GM18907 (cell line): ENCODE data around the gene C2CD4C.
"Not testable (repeated sequence)": the region's sequence is repeated elsewhere in the genome, so short reads cannot be mapped to it uniquely, and the experiment has no call there.

Experiments
- ATAC-seq: cut with Tn5 transposase; IDR thresholded peaks from one replicate; pipeline ENCODE4 v1.9.1; 2021; ENCODE audit warnings: mild to moderate bottlenecking, moderate library complexity; ENCODE audit not compliant: unreplicated experiment

The C2CD4C gene

DNA sequence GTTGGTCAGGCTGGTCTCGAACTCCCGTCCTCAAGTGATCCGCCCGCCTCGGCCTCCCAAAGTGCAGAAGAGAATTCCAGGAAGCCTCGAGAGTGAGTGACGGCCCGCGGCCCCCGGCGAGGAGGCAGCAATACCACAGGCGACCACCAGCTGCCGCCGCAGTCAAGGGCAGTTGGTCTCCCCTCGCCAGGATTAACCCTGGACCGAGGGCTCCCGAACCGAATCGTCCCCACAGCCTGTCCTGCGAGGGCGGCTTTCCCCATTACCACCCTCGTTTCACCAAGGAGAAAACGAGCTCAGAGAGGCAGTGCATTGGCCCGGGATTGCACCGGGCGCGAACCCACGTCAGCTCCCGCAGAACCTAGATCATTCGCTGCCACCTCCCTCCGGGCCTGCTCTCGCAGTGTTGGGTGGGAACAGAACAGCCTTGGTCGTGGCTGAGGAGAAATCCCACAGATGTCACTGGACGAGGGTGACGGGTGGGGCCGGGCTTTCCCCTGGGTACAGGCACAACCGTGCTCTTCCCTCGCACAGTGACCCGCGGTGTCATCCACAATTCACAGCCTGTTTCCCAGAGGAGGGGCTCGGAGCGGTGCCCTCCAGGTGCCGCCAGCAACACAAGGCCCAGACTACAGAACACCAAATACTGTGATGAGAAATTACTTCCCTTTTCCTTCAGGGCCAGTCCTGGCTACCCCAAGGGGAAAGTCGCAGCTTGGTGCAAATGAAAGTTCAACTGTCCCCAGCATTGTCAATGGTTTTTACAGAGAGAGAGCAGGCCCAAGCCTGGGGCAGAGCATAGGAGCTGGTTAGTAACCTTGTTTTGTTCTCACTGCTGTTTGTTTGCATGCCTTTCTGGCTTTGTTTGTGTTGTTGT is 24.8 kb downstream of the C2CD4C start:
- no peak for ATAC-seq

DNA sequence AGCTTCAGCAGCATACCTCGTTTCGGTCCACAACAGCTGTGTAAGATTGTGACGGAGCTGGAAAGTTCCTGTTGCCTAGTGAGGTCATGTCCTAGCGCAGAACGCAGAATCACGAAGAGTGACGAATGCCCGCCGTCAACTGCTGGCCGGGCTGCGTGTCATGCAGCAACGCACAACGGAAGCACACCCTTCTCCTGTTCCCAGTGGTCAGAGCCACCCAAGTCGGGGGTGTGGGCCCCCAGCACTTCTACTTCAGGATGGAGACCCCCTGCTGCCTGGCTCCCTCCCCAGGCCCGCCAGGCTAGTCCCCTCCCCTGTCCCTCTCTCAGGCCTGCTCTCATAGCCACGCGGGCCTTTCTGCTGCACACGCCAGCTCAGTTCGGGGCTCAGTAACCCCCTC is 25.9 kb downstream of the C2CD4C start:
- ATAC-seq = no peak

DNA sequence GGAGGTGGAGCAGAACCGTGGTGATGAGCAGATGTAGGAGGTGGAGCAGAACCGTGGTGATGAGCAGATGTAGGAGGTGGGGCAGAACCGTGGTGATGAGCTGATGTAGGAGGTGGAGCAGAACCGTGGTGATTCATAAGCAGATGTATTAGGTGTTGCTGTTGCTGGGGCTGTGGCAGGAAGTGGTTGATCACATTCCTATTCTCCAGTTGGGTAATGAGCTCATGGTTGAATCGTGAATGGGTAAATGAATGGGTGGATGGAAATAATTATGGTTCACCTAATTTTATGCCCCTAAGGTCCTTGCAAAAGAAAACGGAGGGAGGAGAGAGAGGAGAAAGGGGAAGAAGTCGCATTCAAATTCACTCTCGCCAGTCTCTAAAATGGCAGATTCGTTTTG is 26.4 kb downstream of the C2CD4C start:
- not testable (repeated sequence) for ATAC-seq

GRCh38 chr19:381901-382300 is 27.0 kb downstream of the C2CD4C start:
- not testable (repeated sequence) for ATAC-seq

DNA sequence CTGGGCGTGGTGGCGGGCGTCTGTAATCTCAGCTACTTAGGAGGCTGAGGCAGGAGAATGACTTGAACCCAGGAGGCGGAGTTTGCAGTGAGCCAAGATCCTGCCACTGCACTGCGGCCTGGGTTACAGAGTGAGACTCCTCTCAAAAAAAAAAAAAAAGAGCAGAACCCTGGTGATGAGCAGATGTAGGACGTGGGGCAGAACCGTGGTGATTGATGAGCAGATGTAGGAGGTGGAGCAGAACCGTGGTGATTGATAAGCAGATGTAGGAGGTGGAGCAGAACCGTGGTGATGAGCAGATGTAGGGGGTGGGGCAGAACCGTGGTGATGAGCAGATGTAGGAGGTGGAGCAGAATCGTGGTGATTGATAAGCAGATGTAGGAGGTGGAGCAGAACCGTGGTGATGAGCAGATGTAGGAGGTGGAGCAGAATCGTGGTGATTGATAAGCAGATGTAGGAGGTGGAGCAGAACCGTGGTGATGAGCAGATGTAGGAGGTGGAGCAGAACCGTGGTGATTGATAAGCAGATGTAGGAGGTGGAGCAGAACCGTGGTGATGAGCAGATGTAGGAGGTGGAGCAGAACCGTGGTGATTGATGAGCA is 28.2 kb downstream of the C2CD4C start:
- not testable (repeated sequence) for ATAC-seq

DNA sequence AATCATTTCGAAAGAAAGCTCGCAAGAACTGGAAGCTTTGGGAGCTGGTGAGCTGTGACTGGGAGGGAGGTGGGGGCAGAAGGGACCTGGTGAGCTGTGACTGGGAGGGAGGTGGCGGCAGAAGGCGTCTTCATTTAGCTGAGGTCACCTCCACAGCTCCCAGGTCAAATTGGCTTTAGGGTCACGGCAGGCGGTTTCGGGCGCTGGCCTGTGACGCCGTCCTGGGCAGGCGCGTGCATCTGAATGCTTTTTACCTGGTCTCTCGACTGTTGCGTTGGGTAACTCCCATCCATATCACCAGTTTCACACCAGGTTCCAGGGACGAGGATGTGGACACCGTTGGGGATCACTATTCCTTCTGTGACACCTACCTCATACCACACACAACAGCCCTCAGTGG is 29.2 kb downstream of the C2CD4C start:
- ATAC-seq = no peak

- ATAC-seq = no peak
Observed at GRCh38 chr19:378706-379105, 30.2 kb downstream of the C2CD4C start.

GRCh38 chr19:377801-378581 is 31.0 kb downstream of the C2CD4C start:
- ATAC-seq = no peak

DNA sequence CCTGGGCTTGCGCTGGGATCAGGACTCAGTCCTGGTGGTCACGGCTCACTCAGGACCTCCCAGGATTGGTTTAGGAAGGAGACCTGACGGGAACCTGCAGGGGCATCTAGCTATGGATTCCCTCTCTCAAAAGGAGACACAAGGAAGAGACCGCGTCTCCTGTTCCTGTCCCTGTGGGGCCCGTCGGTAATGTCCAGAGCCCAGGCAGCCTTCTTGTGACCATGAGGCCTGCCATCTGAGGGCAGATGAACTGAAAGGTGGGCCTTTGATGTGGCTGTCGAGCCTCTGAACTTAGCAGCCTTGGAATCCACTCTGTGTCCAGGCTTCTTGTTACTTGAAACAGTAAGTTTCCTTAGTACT is 32.9 kb downstream of the C2CD4C start:
- no peak for ATAC-seq

DNA sequence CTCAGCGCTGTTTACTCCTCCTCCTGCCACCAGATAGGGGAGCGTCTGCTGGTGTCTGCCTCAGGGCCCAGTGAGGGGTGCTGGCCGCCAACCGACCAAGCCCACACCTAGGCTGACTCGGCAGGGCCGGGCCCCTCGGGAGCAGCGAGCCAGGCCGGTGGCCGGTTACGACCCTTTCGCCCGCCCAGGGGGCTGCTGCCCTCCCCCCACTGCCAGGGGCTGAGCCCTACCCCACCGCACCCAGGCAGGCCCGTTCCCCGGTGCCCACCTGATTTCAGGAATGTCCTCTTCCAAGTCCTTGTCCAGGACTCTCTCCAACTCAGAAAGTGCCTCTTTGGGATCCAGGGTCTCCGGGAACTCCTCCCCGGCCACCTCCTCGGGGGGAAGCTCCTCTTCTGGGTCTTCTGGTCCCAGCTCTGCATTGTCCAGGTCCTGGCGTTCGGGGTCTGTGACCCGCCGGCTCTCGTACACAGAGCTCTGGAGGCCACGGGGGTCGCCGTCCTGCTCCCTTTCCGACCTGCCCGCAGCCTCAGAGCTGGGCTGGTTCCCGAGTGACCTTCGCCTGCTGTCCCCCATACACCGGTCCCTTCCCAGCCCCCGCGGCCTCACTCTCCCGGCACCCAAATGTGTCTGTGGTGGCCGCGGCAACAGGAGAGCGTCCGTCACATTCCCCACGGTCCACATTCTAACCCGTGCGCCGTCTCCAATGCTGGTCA is 33.4 kb downstream of the C2CD4C start:
- ATAC-seq = no peak

- no peak for ATAC-seq
Observed at GRCh38 chr19:374886-375235, 34.1 kb downstream of the C2CD4C start.

DNA sequence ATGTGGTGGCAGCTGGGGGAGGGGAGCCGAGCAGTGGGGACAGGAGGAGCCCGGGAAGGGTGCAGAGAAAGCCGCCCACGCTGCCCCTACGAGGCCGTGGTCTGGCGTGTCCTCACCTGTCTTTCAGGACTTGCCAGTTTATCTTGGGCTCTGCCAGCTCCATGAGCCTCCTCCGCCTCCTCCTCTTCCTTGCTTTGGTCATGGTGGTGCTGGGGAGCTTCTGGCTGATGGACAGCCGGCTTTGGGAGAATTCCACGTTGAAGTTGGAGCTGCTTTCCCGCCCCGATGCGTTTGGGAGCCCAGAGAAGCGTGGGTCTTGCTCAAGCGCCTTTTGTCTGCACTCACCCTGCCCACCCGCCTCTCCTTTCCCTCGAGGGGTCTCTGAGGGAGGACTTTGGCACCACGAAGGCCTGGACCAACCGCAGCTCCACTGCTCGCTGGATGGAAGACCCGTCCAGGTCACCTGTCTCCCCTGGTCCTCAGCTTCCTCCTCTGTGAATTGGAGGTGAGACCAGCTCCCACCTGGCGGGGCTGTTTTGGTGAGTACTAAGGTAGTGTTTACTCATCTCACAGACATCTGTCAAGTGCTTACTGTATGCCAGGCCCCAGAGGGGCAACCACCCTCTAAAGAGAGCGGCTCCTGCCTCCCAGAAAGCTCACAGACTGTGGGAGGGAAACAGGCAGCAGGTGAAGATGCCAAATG is 34.6 kb downstream of the C2CD4C start:
- ATAC-seq = no peak

DNA sequence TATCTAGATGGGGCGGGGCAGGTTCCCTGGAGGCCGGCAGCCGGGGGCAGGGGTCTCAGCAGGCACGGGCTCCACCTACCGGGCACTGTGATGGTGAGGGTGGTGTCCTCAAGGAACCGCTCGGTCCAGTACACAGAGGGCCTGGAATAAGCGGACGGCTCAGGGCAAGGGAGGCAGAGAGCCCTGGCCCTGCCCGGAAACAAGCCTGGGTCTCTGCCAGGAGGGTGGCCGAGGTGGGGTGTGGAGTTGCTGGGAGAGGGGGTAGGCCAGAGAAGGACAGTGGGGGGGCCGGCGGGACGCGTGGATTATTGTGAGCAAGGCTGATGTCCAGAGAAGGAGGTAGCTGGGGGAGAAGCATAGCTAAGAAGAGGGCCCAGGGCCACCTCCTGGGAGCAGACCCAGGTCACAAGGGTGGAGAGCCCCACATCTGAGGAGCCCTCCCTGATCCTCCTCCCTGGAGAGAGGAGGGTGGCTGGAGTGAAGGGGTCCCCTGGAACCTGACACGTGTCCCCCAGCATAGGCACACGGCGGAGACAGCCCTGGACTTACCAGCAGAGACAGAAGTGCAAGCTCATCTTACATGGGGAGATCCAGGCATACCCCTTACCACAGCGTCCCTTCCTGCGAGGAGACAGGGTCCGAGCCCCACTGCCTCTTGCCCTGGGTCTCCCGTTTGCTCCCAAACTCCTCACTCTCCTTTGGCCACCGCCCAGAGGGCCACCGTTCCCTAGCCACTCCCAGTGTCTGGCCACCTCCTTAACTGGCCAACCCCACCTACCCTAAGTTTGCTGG is 35.4 kb downstream of the C2CD4C start:
- no peak for ATAC-seq

DNA sequence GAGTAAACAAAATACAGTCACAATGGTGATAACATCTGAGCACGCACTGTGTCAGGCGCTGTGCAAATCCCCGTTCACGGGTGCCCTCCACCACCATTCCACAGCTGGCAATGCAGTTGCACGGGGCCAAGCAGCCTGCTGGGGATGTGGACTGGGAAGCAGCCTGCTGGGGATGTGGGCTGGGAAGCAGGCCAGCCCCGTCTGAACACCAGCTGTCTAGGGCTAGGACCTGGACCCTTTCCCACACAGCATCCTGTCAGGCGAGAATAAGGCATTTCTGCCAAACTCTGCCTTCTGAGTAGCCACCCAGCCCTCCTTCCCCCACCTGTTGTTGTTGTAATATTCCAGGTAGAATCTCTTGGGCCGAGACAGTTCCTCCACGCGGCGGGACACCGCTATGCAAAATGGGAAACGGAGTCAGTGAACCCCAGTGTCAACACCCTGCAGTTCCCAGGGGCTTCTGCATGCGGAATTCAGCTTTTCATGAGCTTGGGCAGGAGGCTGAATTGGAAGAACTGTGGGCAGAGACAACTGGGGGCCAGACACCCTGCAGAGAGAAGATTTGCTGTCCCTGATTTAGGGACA is 36.5 kb downstream of the C2CD4C start:
- ATAC-seq = no peak

DNA sequence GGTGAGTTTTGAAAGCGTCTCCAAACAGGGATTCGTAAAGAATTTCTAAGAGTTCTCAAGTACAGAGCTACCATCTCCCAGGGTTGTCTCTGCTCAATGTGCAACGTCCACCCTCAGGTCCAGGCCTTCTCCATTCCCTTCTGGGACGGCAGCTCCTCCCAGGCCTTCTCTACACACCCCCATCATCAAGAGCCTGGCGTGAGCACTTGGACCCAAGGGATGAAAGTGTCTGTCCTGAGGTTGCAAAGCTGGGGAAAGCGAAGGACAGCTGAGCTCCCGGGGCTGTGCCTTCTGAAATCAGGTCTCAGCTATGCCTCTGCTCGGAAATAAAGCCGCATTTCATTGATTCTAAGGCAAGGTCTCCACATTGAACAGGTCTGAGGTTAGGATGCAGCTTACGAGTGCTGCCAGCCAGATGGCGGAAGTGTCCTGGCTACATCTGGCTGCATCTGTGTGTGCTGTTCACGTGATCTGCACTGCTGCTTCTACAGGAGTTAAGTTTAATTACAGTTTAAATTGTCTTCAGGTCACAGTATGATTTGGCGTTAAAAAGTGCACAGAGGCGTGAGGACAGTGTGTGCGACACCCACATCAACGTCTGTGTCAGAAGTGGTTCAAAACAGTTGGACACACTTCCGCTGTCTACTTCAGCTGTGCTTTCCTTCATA is 37.3 kb downstream of the C2CD4C start:
- ATAC-seq = no peak

- no peak for ATAC-seq
Observed at GRCh38 chr19:370641-371330, 38.2 kb downstream of the C2CD4C start.

GRCh38 chr19:369876-370275 is 39.1 kb downstream of the C2CD4C start:
- ATAC-seq = no peak

DNA sequence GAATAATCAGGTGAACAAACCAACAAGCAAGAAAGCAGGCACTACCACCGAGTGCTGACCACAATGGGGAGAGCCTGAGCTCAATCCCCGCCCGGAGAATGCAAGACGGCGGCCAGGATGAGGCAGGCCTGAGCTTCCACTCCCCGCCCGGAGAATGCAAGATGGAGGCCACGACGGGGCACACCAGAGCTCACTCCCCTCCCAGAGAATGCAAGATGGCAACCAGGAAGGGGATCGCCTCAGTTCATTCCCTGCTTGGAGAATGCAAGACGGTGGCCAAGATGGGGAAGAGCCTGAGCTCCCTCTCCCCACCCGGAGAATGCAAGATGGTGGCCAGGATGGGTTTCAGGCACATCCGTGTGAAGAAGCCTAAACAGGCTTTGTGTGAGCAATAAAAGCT is 39.7 kb downstream of the C2CD4C start:
- no peak for ATAC-seq
